H9 (cell line): ENCODE results near the gene OPN1MW. TPM values are rescaled to one million over a fixed set of nuclear protein-coding genes. Genes with fewer than 3 reads are reported as not detected.

Source experiments
- DNase-seq: peaks from one replicate; pipeline ENCODE4 v3.0.0-alpha.2; 2017
- H2AFZ ChIP-seq: one replicate; pipeline ENCODE4 v1.6.1; 2013; ENCODE audit warnings: mild to moderate bottlenecking, low read length, control low read depth, moderate library complexity
- H2AK5ac ChIP-seq: 2 replicates; pipeline ENCODE4 v1.6.1; 2013; ENCODE audit warnings: low read length, control low read depth, mixed read lengths; ENCODE audit not compliant: insufficient read length
- H2BK120ac ChIP-seq: one replicate; pipeline ENCODE4 v1.6.1; 2013; ENCODE audit warnings: low read depth, mild to moderate bottlenecking, low read length, control low read depth, inconsistent platforms; ENCODE audit not compliant: poor library complexity, severe bottlenecking
- H2BK12ac ChIP-seq: 2 replicates; pipeline ENCODE4 v1.6.1; 2013; ENCODE audit warnings: low read length, control low read depth, mixed read lengths, low read depth; ENCODE audit not compliant: insufficient read length
- H2BK15ac ChIP-seq: 2 replicates; pipeline ENCODE4 v1.6.1; 2013; ENCODE audit warnings: low read depth, low read length, control low read depth
- H2BK20ac ChIP-seq: one replicate; pipeline ENCODE4 v1.6.1; 2013; ENCODE audit warnings: low read depth, mild to moderate bottlenecking, low read length, control low read depth, inconsistent platforms; ENCODE audit not compliant: poor library complexity, severe bottlenecking
- H2BK5ac ChIP-seq: 2 replicates; pipeline ENCODE4 v1.6.1; 2013; ENCODE audit warnings: low read length, control low read depth, mixed read lengths; ENCODE audit not compliant: insufficient read length
- H3K14ac ChIP-seq: 2 replicates; pipeline ENCODE4 v1.6.1; 2013; ENCODE audit warnings: low read length, control low read depth; ENCODE audit not compliant: insufficient read depth
- H3K18ac ChIP-seq: 2 replicates; pipeline ENCODE4 v1.6.1; 2013; ENCODE audit warnings: low read depth, mild to moderate bottlenecking, mixed read lengths, low read length, control low read depth; ENCODE audit not compliant: insufficient read length
- H3K23ac ChIP-seq: 2 replicates; pipeline ENCODE4 v1.6.1; 2013; ENCODE audit warnings: low read length, control low read depth, mixed read lengths, low read depth; ENCODE audit not compliant: insufficient read length
- H3K23me2 ChIP-seq: 2 replicates; pipeline ENCODE4 v1.6.1; 2013; ENCODE audit warnings: low read depth, mild to moderate bottlenecking, mixed read lengths, low read length, control low read depth; ENCODE audit not compliant: insufficient read length, poor library complexity, severe bottlenecking
- H3K27ac ChIP-seq: 2 replicates; pipeline ENCODE4 v1.5.1; 2013; ENCODE audit warnings: low read length, control low read depth, mixed read lengths, low read depth; ENCODE audit not compliant: insufficient read length
- H3K27me3 ChIP-seq: 2 replicates; pipeline ENCODE4 v1.6.1; 2013; ENCODE audit warnings: low read length, control low read depth, inconsistent platforms; ENCODE audit not compliant: insufficient read depth
- H3K4ac ChIP-seq: 2 replicates; pipeline ENCODE4 v1.6.1; 2013; ENCODE audit warnings: low read depth, mild to moderate bottlenecking, control low read depth, inconsistent platforms, low read length, moderate library complexity
- H3K4me1 ChIP-seq: 2 replicates; pipeline ENCODE4 v1.6.1; 2013; ENCODE audit warnings: low read length, control low read depth, inconsistent platforms; ENCODE audit not compliant: insufficient read depth
- H3K4me2 ChIP-seq: 2 replicates; pipeline ENCODE4 v1.6.1; 2013; ENCODE audit warnings: low read length, control low read depth, mixed read lengths; ENCODE audit not compliant: insufficient read length, insufficient read depth
- H3K56ac ChIP-seq: 2 replicates; pipeline ENCODE4 v1.6.1; 2013; ENCODE audit warnings: low read depth, mild to moderate bottlenecking, mixed read lengths, low read length, control low read depth; ENCODE audit not compliant: insufficient read length
- H3K79me1 ChIP-seq: 2 replicates; pipeline ENCODE4 v1.6.1; 2013; ENCODE audit warnings: low read depth, mild to moderate bottlenecking, moderate library complexity, low read length, control low read depth, inconsistent platforms; ENCODE audit not compliant: insufficient read depth, poor library complexity, severe bottlenecking
- H3K79me2 ChIP-seq: 2 replicates; pipeline ENCODE4 v1.6.1; 2013; ENCODE audit warnings: low read length, control low read depth, inconsistent platforms; ENCODE audit not compliant: insufficient read depth
- H3K9ac ChIP-seq: 2 replicates; pipeline ENCODE4 v1.6.1; 2013; ENCODE audit warnings: low read length, control low read depth, mixed read lengths; ENCODE audit not compliant: insufficient read length; ENCODE audit errors: extremely low read depth
- H3K9me3 ChIP-seq: one replicate; pipeline ENCODE4 v1.6.1; 2013; ENCODE audit warnings: low read depth, low read length, inconsistent platforms; ENCODE audit not compliant: control insufficient read depth
- H3T11ph ChIP-seq: one replicate; pipeline ENCODE4 v1.6.1; 2013; ENCODE audit warnings: mild to moderate bottlenecking, low read length, control low read depth, inconsistent platforms
- H4K20me1 ChIP-seq: one replicate; pipeline ENCODE4 v1.6.1; 2013; ENCODE audit not compliant: control insufficient read depth, insufficient read length, insufficient read depth
- H4K5ac ChIP-seq: 2 replicates; pipeline ENCODE4 v1.6.1; 2013; ENCODE audit warnings: low read depth, mild to moderate bottlenecking, mixed read lengths, low read length, control low read depth; ENCODE audit not compliant: insufficient read length
- H4K8ac ChIP-seq: replicated peaks from 2 replicates; pipeline ENCODE4 v1.6.1; 2013; ENCODE audit warnings: low read length, control low read depth, mixed read lengths, low read depth; ENCODE audit not compliant: insufficient read length
- H4K91ac ChIP-seq: 2 replicates; pipeline ENCODE4 v1.6.1; 2013; ENCODE audit warnings: low read depth, mild to moderate bottlenecking, moderate library complexity, mixed read lengths, low read length, control low read depth; ENCODE audit not compliant: insufficient read length
- H3K27ac Mint-ChIP-seq, 3 experiments: 2 replicates in 2 of 3; 3 replicates in 1 of 3; pipeline ENCODE4 v1.8.0; 2020 to 2021; ENCODE audit warnings: mixed read lengths in 3 of 3, mild to moderate bottlenecking in 1 of 3, moderate library complexity in 1 of 3
- H3K27me3 Mint-ChIP-seq: 2 replicates; pipeline ENCODE4 v1.8.0; 2021; ENCODE audit warnings: low read depth, mild to moderate bottlenecking, moderate library complexity, mixed read lengths
- H3K36me3 Mint-ChIP-seq, 3 experiments: 2 replicates in 2 of 3; 3 replicates in 1 of 3; pipeline ENCODE4 v1.8.0; 2020 to 2021; ENCODE audit warnings: low read depth in 3 of 3, mixed read lengths in 3 of 3; ENCODE audit not compliant: insufficient read depth in 1 of 3
- H3K4me1 Mint-ChIP-seq, 2 experiments: 2 replicates each; pipeline ENCODE4 v1.8.0; 2020; ENCODE audit warnings: mixed read lengths in 2 of 2
- H3K4me3 Mint-ChIP-seq, 2 experiments: 2 replicates in 1 of 2; 3 replicates in 1 of 2; pipeline ENCODE4 v1.8.0; 2020 to 2021; ENCODE audit warnings: mild to moderate bottlenecking in 2 of 2, mixed read lengths in 2 of 2, moderate library complexity in 1 of 2
- H3K9me3 Mint-ChIP-seq, 2 experiments: 2 replicates in 1 of 2; 3 replicates in 1 of 2; pipeline ENCODE4 v1.8.0; 2020; ENCODE audit warnings: mild to moderate bottlenecking in 2 of 2, mixed read lengths in 2 of 2, moderate library complexity in 1 of 2
- CTCF ChIP-seq: fragments of 200-600 bp; sonication (generic); conservative IDR thresholded peaks from 3 replicates; pipeline ENCODE4 v1.8.0; 2021; ENCODE audit warnings: antibody characterized with exemption, mild to moderate bottlenecking
- WGBS: extraction: QIAGEN DNeasy Blood & Tissue Kit; methylation state at CpG from one replicate; pipeline ENCODE4 v1.1.7; 2013; ENCODE audit warnings: missing lambda C conversion rate, low lambda C conversion rate, mixed read lengths; ENCODE audit not compliant: insufficient read length; ENCODE audit errors: extremely low coverage; 5-methylcytosine and 5-hydroxymethylcytosine counted together
- total RNA-seq: library from RNA; stranded (reverse); gene quantifications from 2 replicates; pipeline ENCODE4 v1.2.1, GENCODE V29; 2021

The OPN1MW gene
- total RNA-seq, 1 experiment from 2014 or later = not detected

- Histone ChIP-seq H2AK5ac (no peak overlapping the region), H3K23me2 (no peaks in the 10 kb centered on the region), H4K5ac (no peak overlapping the region), H4K20me1 (no peaks in the 10 kb centered on the region), H2BK15ac (no peak overlapping the region), H3K4me1 (no peaks in the 10 kb centered on the region), H3K27me3 (no peaks in the 10 kb centered on the region), H3K4me2 (no peak overlapping the region), H3K18ac (no peak overlapping the region), H2BK120ac (no peak overlapping the region), H3K9me3 (peaks cover 28% of the 10 kb centered on the region), H3K56ac (no peak overlapping the region), H3K79me2 (no peaks in the 10 kb centered on the region), H3K79me1 (no peaks in the 10 kb centered on the region), H3K27ac (no peak overlapping the region), H3T11ph (no peak overlapping the region), H3K9ac (no peak overlapping the region), H3K4ac (no peak overlapping the region), H4K8ac (no peak overlapping the region), H4K91ac (no peak overlapping the region), H3K14ac (no peak overlapping the region), H2BK12ac (no peak overlapping the region), H2AFZ (no peak overlapping the region), H2BK5ac (no peak overlapping the region), H3K23ac (no peak overlapping the region), H2BK20ac (no peak overlapping the region)
- TF ChIP-seq CTCF = no peak
- Mint-ChIP-seq H3K4me3 (no peak overlapping the region), H3K27ac (no peak overlapping the region), H3K9me3 (peaks cover 69 to 73% of the 10 kb centered on the region in 2 experiments), H3K27me3 (peaks cover 31% of the 10 kb centered on the region), H3K36me3 (peaks cover 0 to 14% (median 5%) of the 10 kb centered on the region in 3 experiments; a peak in 5 of 7 replicates), H3K4me1 (peaks cover 0 to 3% of the 10 kb centered on the region in 2 experiments; a peak in 1 of 4 replicates)
- WGBS = no CpG with 5 or more reads among the region's 10 CpGs
- no peak for DNase-seq
These were observed 41.7 kb upstream of the OPN1MW start for GRCh38 chrX:154140742-154141141.
